GM23248 (cell line): ENCODE measurements around the gene BLCAP.

Experiments used
- EZH2 ChIP-seq: fragments of 200-600 bp; sonication (generic); IDR thresholded peaks from 2 replicates; pipeline ENCODE4 v1.6.1; 2018; ENCODE audit warnings: antibody characterized with exemption, mild to moderate bottlenecking; ENCODE audit not compliant: insufficient read depth, poor library complexity, severe bottlenecking
- EZH2phosphoT487 ChIP-seq: fragments of 200-600 bp; sonication (generic); IDR thresholded peaks from 2 replicates; pipeline ENCODE4 v1.6.1; 2018; ENCODE audit warnings: antibody characterized with exemption, moderate library complexity, mild to moderate bottlenecking, low read depth; ENCODE audit not compliant: insufficient read depth

- TF ChIP-seq EZH2 (no peak), EZH2phosphoT487 (no peak)
These were observed 40.3 kb upstream of the BLCAP start for GRCh38 chr20:37567671-37568588.
